ENCODE results near the gene COL23A1.

COL23A1 gene

GRCh38 chr5:178434016-178434761 is 156.0 kb downstream of the COL23A1 start:
- DNase-seq (ENCODE audit: low read depth) = no peak

- DNase-seq (ENCODE audit: low read depth) = no peak
Measured at GRCh38 chr5:178433273-178433775, 156.9 kb downstream of the COL23A1 start.

GRCh38 chr5:178432421-178433272 is 157.5 kb downstream of the COL23A1 start:
- DNase-seq (ENCODE audit: low read depth) = no peak

GRCh38 chr5:178431782-178432165 is 158.4 kb downstream of the COL23A1 start:
- no peak for DNase-seq (ENCODE audit: low read depth)

- DNase-seq (ENCODE audit: low read depth) = no peak
Measured at GRCh38 chr5:178431063-178431781, 159.0 kb downstream of the COL23A1 start.

- DNase-seq (ENCODE audit: low read depth) = no peak
Measured at GRCh38 chr5:178430186-178431062, 159.8 kb downstream of the COL23A1 start.

GRCh38 chr5:178429491-178430185 is 160.6 kb downstream of the COL23A1 start:
- no peak for DNase-seq (ENCODE audit: low read depth)

- no peak for DNase-seq (ENCODE audit: low read depth)
Measured at GRCh38 chr5:178429156-178429468, 161.1 kb downstream of the COL23A1 start.

- DNase-seq (ENCODE audit: low read depth) = no peak
Measured at GRCh38 chr5:178428341-178429155, 161.6 kb downstream of the COL23A1 start.

GRCh38 chr5:178427576-178428197 is 162.5 kb downstream of the COL23A1 start:
- DNase-seq (ENCODE audit: low read depth) = no peak

GRCh38 chr5:178426326-178427130 is 163.7 kb downstream of the COL23A1 start:
- DNase-seq (ENCODE audit: low read depth) = no peak

GRCh38 chr5:178425621-178426068 is 164.5 kb downstream of the COL23A1 start:
- no peak for DNase-seq (ENCODE audit: low read depth)

- no peak for DNase-seq (ENCODE audit: low read depth)
Measured at GRCh38 chr5:178424810-178425177, 165.4 kb downstream of the COL23A1 start.

GRCh38 chr5:178423901-178424809 is 166.0 kb downstream of the COL23A1 start:
- no peak for DNase-seq (ENCODE audit: low read depth)

GRCh38 chr5:178423431-178423830 is 166.8 kb downstream of the COL23A1 start:
- DNase-seq (ENCODE audit: low read depth) = no peak

GRCh38 chr5:178422400-178422775 is 167.8 kb downstream of the COL23A1 start:
- DNase-seq (ENCODE audit: low read depth) = no peak

- DNase-seq (ENCODE audit: low read depth) = no peak
Measured at GRCh38 chr5:178421699-178422399, 168.3 kb downstream of the COL23A1 start.
